IMR-90 (cell line): ENCODE results near the gene FGFRL1.

ENCODE experiments used
- BHLHE40 ChIP-seq: fragments of 150-350 bp; IDR thresholded peaks from 2 replicates; pipeline ENCODE4 v1.6.1; 2016; ENCODE audit warnings: mild to moderate bottlenecking, low read depth, low read length
- CEBPB ChIP-seq: IDR thresholded peaks from 2 replicates; pipeline ENCODE4 v1.6.1; 2012; ENCODE audit warnings: low read depth, low read length, improper control_type of control experiment
- FOS ChIP-seq: fragments of 150-350 bp; IDR thresholded peaks from 2 replicates; pipeline ENCODE4 v1.6.1; 2016; ENCODE audit warnings: low read depth, low read length
- MAFK ChIP-seq: IDR thresholded peaks from 2 replicates; pipeline ENCODE4 v1.6.1; 2012; ENCODE audit warnings: low read depth, low read length, improper control_type of control experiment
- MAZ ChIP-seq: IDR thresholded peaks from 2 replicates; pipeline ENCODE4 v1.6.1; 2012; ENCODE audit warnings: low read depth, mild to moderate bottlenecking, low read length, improper control_type of control experiment, moderate library complexity, borderline replicate concordance
- NFE2L2 ChIP-seq: fragments of 150-350 bp; IDR thresholded peaks from 2 replicates; pipeline ENCODE4 v1.6.1; 2016; ENCODE audit warnings: low read depth, mild to moderate bottlenecking, low read length
- POLR2A ChIP-seq: IDR thresholded peaks from 2 replicates; pipeline ENCODE4 v1.6.1; 2012; ENCODE audit warnings: mild to moderate bottlenecking, low read depth, low read length
- RAD21 ChIP-seq: IDR thresholded peaks from 2 replicates; pipeline ENCODE4 v1.6.1; 2012; ENCODE audit warnings: low read length, improper control_type of control experiment
- RCOR1 ChIP-seq: IDR thresholded peaks from 2 replicates; pipeline ENCODE4 v1.6.1; 2012; ENCODE audit warnings: mild to moderate bottlenecking, low read length, improper control_type of control experiment; ENCODE audit not compliant: insufficient replicate concordance
- RFX5 ChIP-seq: IDR thresholded peaks from 2 replicates; pipeline ENCODE4 v1.8.0; 2012; ENCODE audit warnings: low read depth, mild to moderate bottlenecking, low read length, moderate library complexity
- SMC3 ChIP-seq: fragments of 150-350 bp; IDR thresholded peaks from 2 replicates; pipeline ENCODE4 v1.6.1; 2016; ENCODE audit warnings: low read depth, mild to moderate bottlenecking, antibody characterized with exemption, low read length, moderate library complexity
- TF ChIP-seq, protein P1 (sequence below): conservative IDR thresholded peaks from 2 replicates; pipeline ENCODE4 v1.5.1; 2012; ENCODE audit warnings: mild to moderate bottlenecking, low read depth, low read length, improper control_type of control experiment
- TF ChIP-seq, protein P2 (sequence below): fragments of 150-350 bp; IDR thresholded peaks from 2 replicates; pipeline ENCODE4 v1.6.1; 2017; ENCODE audit warnings: mild to moderate bottlenecking, antibody characterized with exemption, low read length, low read depth
- TF ChIP-seq, protein P3 (sequence below): fragments of 150-350 bp; IDR thresholded peaks from 2 replicates; pipeline ENCODE4 v1.6.1; 2016; ENCODE audit warnings: low read depth, mild to moderate bottlenecking, low read length, moderate library complexity, borderline replicate concordance

DNA sequence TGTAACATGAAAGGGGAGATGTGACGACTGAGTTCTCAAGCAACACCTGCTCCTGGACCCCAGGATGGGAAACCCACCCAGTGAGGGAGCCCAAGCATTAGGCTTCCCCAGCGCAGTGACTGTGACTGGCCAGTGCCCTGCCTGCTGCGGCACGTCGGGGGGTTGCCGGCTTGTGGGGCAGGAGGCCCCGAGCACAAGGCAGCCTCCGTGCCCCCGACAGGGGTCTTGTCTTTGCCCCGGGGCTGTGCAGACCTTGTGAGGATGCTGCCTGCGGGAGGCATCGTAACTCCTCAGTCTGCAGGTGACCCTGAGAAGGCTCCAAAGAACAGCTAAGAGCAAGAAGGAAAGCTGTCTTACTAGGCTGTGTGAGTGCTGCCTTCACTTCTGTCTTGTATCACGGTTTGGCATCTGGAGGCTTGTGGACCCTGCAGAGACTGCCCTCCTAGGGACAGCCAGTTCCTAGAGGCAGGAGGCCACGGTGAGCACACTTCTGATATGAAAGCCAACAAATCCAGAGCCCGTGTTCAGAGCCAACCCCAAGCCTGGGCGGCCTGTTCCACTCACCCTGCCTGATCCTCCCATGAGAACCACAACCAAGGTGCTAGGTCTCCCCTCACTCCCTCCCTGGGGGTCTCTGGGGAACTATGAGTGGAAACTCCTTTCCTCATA, 47.7 kb downstream of the FGFRL1 start:
- TF ChIP-seq POLR2A (no peak), CEBPB (no peak), SMC3 (no peak), MAZ (no peak), RFX5 (no peak), RAD21 (no peak), MAFK (no peak), BHLHE40 (no peak), RCOR1 (no peak), FOS (no peak), NFE2L2 (no peak)
- TF ChIP-seq, protein P1, sequence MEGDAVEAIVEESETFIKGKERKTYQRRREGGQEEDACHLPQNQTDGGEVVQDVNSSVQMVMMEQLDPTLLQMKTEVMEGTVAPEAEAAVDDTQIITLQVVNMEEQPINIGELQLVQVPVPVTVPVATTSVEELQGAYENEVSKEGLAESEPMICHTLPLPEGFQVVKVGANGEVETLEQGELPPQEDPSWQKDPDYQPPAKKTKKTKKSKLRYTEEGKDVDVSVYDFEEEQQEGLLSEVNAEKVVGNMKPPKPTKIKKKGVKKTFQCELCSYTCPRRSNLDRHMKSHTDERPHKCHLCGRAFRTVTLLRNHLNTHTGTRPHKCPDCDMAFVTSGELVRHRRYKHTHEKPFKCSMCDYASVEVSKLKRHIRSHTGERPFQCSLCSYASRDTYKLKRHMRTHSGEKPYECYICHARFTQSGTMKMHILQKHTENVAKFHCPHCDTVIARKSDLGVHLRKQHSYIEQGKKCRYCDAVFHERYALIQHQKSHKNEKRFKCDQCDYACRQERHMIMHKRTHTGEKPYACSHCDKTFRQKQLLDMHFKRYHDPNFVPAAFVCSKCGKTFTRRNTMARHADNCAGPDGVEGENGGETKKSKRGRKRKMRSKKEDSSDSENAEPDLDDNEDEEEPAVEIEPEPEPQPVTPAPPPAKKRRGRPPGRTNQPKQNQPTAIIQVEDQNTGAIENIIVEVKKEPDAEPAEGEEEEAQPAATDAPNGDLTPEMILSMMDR = no peak
- TF ChIP-seq, protein P2, sequence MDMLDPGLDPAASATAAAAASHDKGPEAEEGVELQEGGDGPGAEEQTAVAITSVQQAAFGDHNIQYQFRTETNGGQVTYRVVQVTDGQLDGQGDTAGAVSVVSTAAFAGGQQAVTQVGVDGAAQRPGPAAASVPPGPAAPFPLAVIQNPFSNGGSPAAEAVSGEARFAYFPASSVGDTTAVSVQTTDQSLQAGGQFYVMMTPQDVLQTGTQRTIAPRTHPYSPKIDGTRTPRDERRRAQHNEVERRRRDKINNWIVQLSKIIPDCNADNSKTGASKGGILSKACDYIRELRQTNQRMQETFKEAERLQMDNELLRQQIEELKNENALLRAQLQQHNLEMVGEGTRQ = no peak
- TF ChIP-seq, protein P3, sequence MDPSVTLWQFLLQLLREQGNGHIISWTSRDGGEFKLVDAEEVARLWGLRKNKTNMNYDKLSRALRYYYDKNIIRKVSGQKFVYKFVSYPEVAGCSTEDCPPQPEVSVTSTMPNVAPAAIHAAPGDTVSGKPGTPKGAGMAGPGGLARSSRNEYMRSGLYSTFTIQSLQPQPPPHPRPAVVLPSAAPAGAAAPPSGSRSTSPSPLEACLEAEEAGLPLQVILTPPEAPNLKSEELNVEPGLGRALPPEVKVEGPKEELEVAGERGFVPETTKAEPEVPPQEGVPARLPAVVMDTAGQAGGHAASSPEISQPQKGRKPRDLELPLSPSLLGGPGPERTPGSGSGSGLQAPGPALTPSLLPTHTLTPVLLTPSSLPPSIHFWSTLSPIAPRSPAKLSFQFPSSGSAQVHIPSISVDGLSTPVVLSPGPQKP = no peak
